Neural progenitor cell (in vitro differentiated cells): ENCODE measurements around the gene RAI1. TPM values are rescaled to one million over a fixed set of nuclear protein-coding genes. Genes with fewer than 3 reads are reported as not detected.

Experiments used
- DNase-seq: peaks from one replicate; pipeline ENCODE4 v3.0.0-alpha.2; 2016; ENCODE audit warnings: low spot score
- H2AFZ ChIP-seq: fragments of 200-600 bp; sonication (generic); replicated peaks from 2 replicates; pipeline ENCODE4 v1.6.1; 2016; ENCODE audit warnings: antibody characterized with exemption
- H3F3A ChIP-seq: fragments of 200-600 bp; sonication (generic); 2 replicates; pipeline ENCODE4 v1.6.1; 2016; ENCODE audit warnings: antibody characterized with exemption, low read depth
- H3K27ac ChIP-seq: fragments of 200-600 bp; sonication (generic); 2 replicates; pipeline ENCODE4 v1.5.1; 2016; ENCODE audit warnings: mild to moderate bottlenecking
- H3K27me3 ChIP-seq: fragments of 200-600 bp; sonication (generic); 2 replicates; pipeline ENCODE4 v1.6.1; 2016; ENCODE audit warnings: mild to moderate bottlenecking, moderate library complexity
- H3K36me3 ChIP-seq: fragments of 200-600 bp; sonication (generic); 2 replicates; pipeline ENCODE4 v1.5.1; 2016
- H3K4me1 ChIP-seq: fragments of 200-600 bp; sonication (generic); 2 replicates; pipeline ENCODE4 v1.6.1; 2016; ENCODE audit warnings: mixed run types
- H3K4me2 ChIP-seq: fragments of 200-600 bp; sonication (generic); 2 replicates; pipeline ENCODE4 v1.6.1; 2016
- H3K4me3 ChIP-seq: fragments of 200-600 bp; sonication (generic); 2 replicates; pipeline ENCODE4 v1.5.1; 2016
- H3K79me2 ChIP-seq: fragments of 200-600 bp; sonication (generic); 2 replicates; pipeline ENCODE4 v1.6.1; 2016; ENCODE audit warnings: low read depth
- H3K9ac ChIP-seq: fragments of 200-600 bp; sonication (generic); 2 replicates; pipeline ENCODE4 v1.6.1; 2016
- H3K9me3 ChIP-seq: fragments of 200-600 bp; sonication (generic); 2 replicates; pipeline ENCODE4 v1.5.1; 2016; ENCODE audit warnings: low read depth
- H4K20me1 ChIP-seq: fragments of 200-600 bp; sonication (generic); 2 replicates; pipeline ENCODE4 v1.6.1; 2016; ENCODE audit warnings: low read depth
- H3K27ac Mint-ChIP-seq: 3 replicates; pipeline ENCODE4 v1.8.0; 2021; ENCODE audit warnings: mixed read lengths
- H3K27me3 Mint-ChIP-seq: 2 replicates; pipeline ENCODE4 v1.8.0; 2022; ENCODE audit warnings: low read depth, mild to moderate bottlenecking, inconsistent platforms, moderate library complexity, mixed read lengths; ENCODE audit not compliant: insufficient read depth
- H3K36me3 Mint-ChIP-seq: 3 replicates; pipeline ENCODE4 v1.8.0; 2021; ENCODE audit warnings: mixed read lengths
- H3K4me1 Mint-ChIP-seq: 3 replicates; pipeline ENCODE4 v1.8.0; 2021; ENCODE audit warnings: mixed read lengths
- H3K4me3 Mint-ChIP-seq: 3 replicates; pipeline ENCODE4 v1.8.0; 2021; ENCODE audit warnings: mild to moderate bottlenecking, moderate library complexity, mixed read lengths
- H3K9me3 Mint-ChIP-seq: 3 replicates; pipeline ENCODE4 v1.8.0; 2020; ENCODE audit warnings: mixed read lengths
- CTCF ChIP-seq: fragments of 200-600 bp; sonication (generic); IDR thresholded peaks from 2 replicates; pipeline ENCODE4 v1.5.1; 2017; ENCODE audit warnings: antibody characterized with exemption, mild to moderate bottlenecking
- EZH2 ChIP-seq: fragments of 200-600 bp; sonication (generic); IDR thresholded peaks from 2 replicates; pipeline ENCODE4 v1.6.1; 2017; ENCODE audit warnings: antibody characterized with exemption, mild to moderate bottlenecking, moderate library complexity
- EZH2phosphoT487 ChIP-seq: fragments of 200-600 bp; sonication (generic); IDR thresholded peaks from 2 replicates; pipeline ENCODE4 v1.6.1; 2017; ENCODE audit warnings: antibody characterized with exemption
- total RNA-seq: library from RNA; depleted of rRNA; stranded (reverse); fragments of >200 nt; gene quantifications from 2 replicates; pipeline ENCODE4 v1.2.3, GENCODE V29; 2015; ENCODE audit warnings: low replicate concordance

Gene RAI1
- total RNA-seq, 1 donor from 2014 or later = 27.4 TPM

- no peaks in the 10 kb centered on the region for H3K27me3 ChIP-seq
- no peaks in the 10 kb centered on the region for H3K79me2 ChIP-seq
- H3K4me3 ChIP-seq = no peak overlapping the region
- peaks cover 6% of the 10 kb centered on the region for H3K27me3 Mint-ChIP-seq
- H3K9me3 Mint-ChIP-seq = no peaks in the 10 kb centered on the region
- peak overlapping the region; percentile 43 for H3K4me3 Mint-ChIP-seq
- DNase-seq = no peak
- no peak overlapping the region for H3K27ac ChIP-seq
- no peaks in the 10 kb centered on the region for H3F3A ChIP-seq
- H2AFZ ChIP-seq = no peak overlapping the region
- no peak overlapping the region for H3K27ac Mint-ChIP-seq
- TF ChIP-seq CTCF = no peak
- TF ChIP-seq EZH2phosphoT487 = no peak
- TF ChIP-seq EZH2 = no peak
- peaks cover 67% of the 10 kb centered on the region for H4K20me1 ChIP-seq
- H3K9ac ChIP-seq = no peak overlapping the region
- H3K36me3 Mint-ChIP-seq = peaks cover 9% of the 10 kb centered on the region
- H3K4me1 ChIP-seq = peaks cover 9% of the 10 kb centered on the region
- peaks cover 12% of the 10 kb centered on the region for H3K4me1 Mint-ChIP-seq
- H3K4me2 ChIP-seq = no peak overlapping the region
- no peaks in the 10 kb centered on the region for H3K36me3 ChIP-seq
- H3K9me3 ChIP-seq = no peaks in the 10 kb centered on the region
These were observed 119.3 kb downstream of the RAI1 start for GRCh38 chr17:17800504-17801021.

GRCh38 chr17:17801800-17802481 is 120.7 kb downstream of the RAI1 start:
- no peaks in the 10 kb centered on the region for H3K79me2 ChIP-seq
- DNase-seq = no peak
- Mint-ChIP-seq H3K9me3 (no peaks in the 10 kb centered on the region), H3K4me1 (peaks cover 14% of the 10 kb centered on the region), H3K27ac (no peak overlapping the region), H3K4me3 (no peak overlapping the region), H3K36me3 (peaks cover 16% of the 10 kb centered on the region), H3K27me3 (peaks cover 13% of the 10 kb centered on the region)
- no peak overlapping the region for H3K9ac ChIP-seq
- H3F3A ChIP-seq = no peaks in the 10 kb centered on the region
- H2AFZ ChIP-seq = no peak overlapping the region
- H3K27ac ChIP-seq = no peak overlapping the region
- peaks cover 68% of the 10 kb centered on the region for H4K20me1 ChIP-seq
- H3K4me1 ChIP-seq = peaks cover 9% of the 10 kb centered on the region
- no peaks in the 10 kb centered on the region for H3K9me3 ChIP-seq
- H3K27me3 ChIP-seq = no peaks in the 10 kb centered on the region
- H3K4me2 ChIP-seq = no peak overlapping the region
- no peak overlapping the region for H3K4me3 ChIP-seq
- TF ChIP-seq EZH2 (no peak), EZH2phosphoT487 (no peak), CTCF (no peak)
- no peaks in the 10 kb centered on the region for H3K36me3 ChIP-seq

GRCh38 chr17:17804007-17804406 is 122.7 kb downstream of the RAI1 start:
- Mint-ChIP-seq H3K27me3 (peaks cover 18% of the 10 kb centered on the region), H3K4me3 (peak overlapping the region; percentile 50), H3K4me1 (peaks cover 22% of the 10 kb centered on the region), H3K36me3 (peaks cover 19% of the 10 kb centered on the region), H3K9me3 (no peaks in the 10 kb centered on the region), H3K27ac (peak overlapping the region; percentile 37)
- H3K79me2 ChIP-seq = no peaks in the 10 kb centered on the region
- TF ChIP-seq CTCF = no peak
- TF ChIP-seq EZH2 = no peak
- no peak for TF ChIP-seq EZH2phosphoT487
- H3K4me1 ChIP-seq = peaks cover 13% of the 10 kb centered on the region
- peaks cover 7% of the 10 kb centered on the region for H3K27me3 ChIP-seq
- H2AFZ ChIP-seq = no peak overlapping the region
- no peak overlapping the region for H3K27ac ChIP-seq
- H3K9ac ChIP-seq = no peak overlapping the region
- peaks cover 5% of the 10 kb centered on the region for H3F3A ChIP-seq
- no peaks in the 10 kb centered on the region for H3K9me3 ChIP-seq
- H3K4me2 ChIP-seq = no peak overlapping the region
- no peaks in the 10 kb centered on the region for H3K36me3 ChIP-seq
- H3K4me3 ChIP-seq = no peak overlapping the region
- peaks cover 67% of the 10 kb centered on the region for H4K20me1 ChIP-seq
- DNase-seq = no peak
